ENCODE measurements around the gene RINL. TPM values are rescaled to one million over a fixed set of nuclear protein-coding genes. Genes with fewer than 3 reads are reported as not detected.
"Not testable (repeated sequence)": the region's sequence is repeated elsewhere in the genome, so short reads cannot be mapped to it uniquely, and the experiment has no call there.

RINL gene
- total RNA-seq, 1 donor from 2014 or later = 14.1 TPM

GRCh38 chr19:38834590-38834989, 43.5 kb downstream of the RINL start:
- DNase-seq (ENCODE audit: low spot score) = no peak

DNA sequence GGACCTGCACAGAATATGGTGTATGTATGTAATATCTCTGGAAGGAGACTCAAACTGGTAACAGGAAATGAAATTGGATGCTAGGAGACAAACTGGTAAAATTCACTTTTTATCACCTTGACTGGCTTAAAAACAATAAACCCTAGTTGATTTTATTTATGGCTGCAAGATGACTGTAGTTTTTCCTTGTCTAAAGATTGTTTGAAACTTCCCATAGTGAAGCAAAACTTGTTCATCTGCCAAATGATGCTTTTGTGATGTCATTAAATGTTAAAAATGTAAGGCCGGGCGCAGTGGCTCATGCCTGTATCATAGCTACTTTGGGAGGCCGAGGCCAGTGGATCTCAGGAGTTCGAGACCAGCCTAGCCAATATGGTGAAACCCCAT, 44.0 kb downstream of the RINL start:
- DNase-seq (ENCODE audit: low spot score) = no peak

DNA sequence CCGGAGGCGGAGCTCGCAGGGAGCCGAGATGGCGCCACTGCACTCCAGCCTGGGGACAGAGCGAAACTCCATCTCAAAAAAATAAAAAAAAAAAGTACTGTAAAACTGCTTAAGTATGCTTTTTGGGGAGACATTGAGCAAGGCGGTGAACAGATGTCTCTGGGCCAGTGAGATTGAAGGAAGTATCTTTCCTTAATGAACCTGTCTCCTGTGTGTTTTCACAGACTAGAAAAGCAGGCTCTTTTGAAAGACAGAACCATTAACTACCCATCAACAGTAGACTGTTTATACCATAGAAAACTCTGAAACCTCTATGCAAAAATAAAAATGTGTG, 45.0 kb downstream of the RINL start:
- DNase-seq (ENCODE audit: low spot score) = no peak

GRCh38 chr19:38831142-38831605, 46.9 kb downstream of the RINL start:
- DNase-seq (ENCODE audit: low spot score) = peak; percentile 77

GRCh38 chr19:38830039-38830733, 47.9 kb downstream of the RINL start:
- DNase-seq (ENCODE audit: low spot score) = no peak

- not testable (repeated sequence) for DNase-seq (ENCODE audit: low spot score)
Measured at GRCh38 chr19:38829203-38829602, 48.9 kb downstream of the RINL start.

DNA sequence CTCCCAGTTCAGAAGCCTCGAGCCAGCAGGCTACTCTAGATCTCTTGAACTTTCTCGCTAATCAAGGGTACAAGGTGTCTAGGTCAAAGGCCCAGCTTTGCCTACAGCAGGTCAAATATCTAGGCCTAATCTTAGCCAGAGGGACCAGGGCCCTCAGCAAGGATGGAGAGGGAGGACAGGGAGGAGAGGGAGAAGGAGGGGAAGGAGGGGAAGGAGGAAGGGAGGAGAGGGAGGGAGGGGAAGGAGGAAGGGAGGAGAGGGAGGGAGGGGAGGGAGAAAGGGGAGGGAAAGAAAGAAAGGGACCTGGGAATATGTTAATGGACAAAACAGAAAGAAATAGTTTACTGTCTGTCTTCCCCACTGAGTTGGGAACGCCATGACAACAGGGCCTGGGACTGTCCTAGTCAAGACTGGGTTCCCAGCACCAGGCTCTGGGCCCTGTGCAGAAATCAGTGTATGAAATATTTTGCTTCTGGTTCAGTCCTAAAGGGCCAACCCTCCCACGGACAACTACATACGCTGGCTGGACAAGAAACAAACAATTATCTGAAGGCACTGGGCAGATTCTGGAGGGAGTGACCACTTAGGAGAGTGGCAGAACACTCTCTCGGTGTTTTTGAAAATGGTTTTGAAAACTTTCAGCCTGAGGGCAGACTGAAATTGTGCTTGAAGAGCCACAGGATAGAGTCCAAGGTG, 51.1 kb downstream of the RINL start:
- DNase-seq (ENCODE audit: low spot score) = no peak

DNA sequence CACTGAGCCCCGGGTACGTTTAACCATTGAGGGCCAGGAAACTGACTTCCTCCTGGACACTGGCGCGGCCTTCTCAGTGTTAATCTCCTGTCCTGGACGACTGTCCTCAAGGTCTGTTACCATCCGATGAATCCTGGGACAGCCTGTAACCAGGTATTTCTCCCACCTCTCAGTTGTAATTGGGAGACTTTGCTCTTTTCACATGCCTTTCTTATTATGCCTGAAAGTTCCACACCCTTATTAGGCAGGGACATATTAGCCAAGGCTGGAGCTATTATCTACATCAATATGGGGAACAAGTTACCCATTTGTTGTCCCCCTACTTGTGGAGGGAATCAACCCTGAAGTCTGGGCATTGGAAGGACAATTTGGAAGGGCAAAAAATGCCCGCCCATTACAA, 52.1 kb downstream of the RINL start:
- DNase-seq (ENCODE audit: low spot score) = not testable (repeated sequence)

GRCh38 chr19:38821230-38821825, 56.7 kb downstream of the RINL start:
- not testable (repeated sequence) for DNase-seq (ENCODE audit: low spot score)

GRCh38 chr19:38819231-38819920, 58.7 kb downstream of the RINL start:
- no peak for DNase-seq (ENCODE audit: low spot score)

Other genes starting within 250 kb of the RINL start
- gene ACTN4, start 230.6 kb downstream of the RINL start, total RNA-seq = 656 TPM
- gene CAPN12, start 133.8 kb downstream of the RINL start, total RNA-seq = 27.6 TPM
- gene LGALS7, start 104.8 kb downstream of the RINL start, total RNA-seq = not detected
- gene LGALS7B, start 89.1 kb downstream of the RINL start, total RNA-seq = not detected
- 9.2 TPM for gene LGALS4, start 65.3 kb downstream of the RINL start, total RNA-seq
- 175 TPM for gene ECH1, start 46.5 kb downstream of the RINL start, total RNA-seq
- gene HNRNPL, start 28.3 kb downstream of the RINL start, total RNA-seq = 295 TPM
- 31.8 TPM for gene SIRT2, start 21.3 kb upstream of the RINL start, total RNA-seq
- gene NFKBIB, start 21.7 kb upstream of the RINL start, total RNA-seq = 20.0 TPM
- 0.99 TPM for gene CCER2, start 33.9 kb upstream of the RINL start, total RNA-seq
- gene SARS2, start 52.5 kb upstream of the RINL start, total RNA-seq = 44.0 TPM
- 43.0 TPM for gene MRPS12, start 52.7 kb upstream of the RINL start, total RNA-seq
- gene FBXO17, start 97.5 kb upstream of the RINL start, total RNA-seq = 14.9 TPM
- gene FBXO27, start 154.3 kb upstream of the RINL start, total RNA-seq = 48.0 TPM
- 1.8 TPM for gene ACP7, start 206.1 kb upstream of the RINL start, total RNA-seq
- gene PAK4, start 247.5 kb upstream of the RINL start, total RNA-seq = 88.2 TPM

Measured in ureter (tissue), 1 donor.